Activated B cell treated with CpG ODN at 0.5 μM for 24 hours (primary cell): ENCODE results near the gene SMG9. TPM values are rescaled to one million over a fixed set of nuclear protein-coding genes. Genes with fewer than 3 reads are reported as not detected.

Source experiments
- ATAC-seq: fragments of 200-7000 bp; cut with Tn5 transposase; one replicate; pipeline ENCODE4 v1.10.0; 2021; ENCODE audit warnings: low read depth, mild to moderate bottlenecking, moderate library complexity
- CTCF ChIA-PET: fragments of 350-600 bp; sonication (Branson Sonifier 250); formaldehyde crosslinking; loops from one replicate; lab custom pipeline; 2021; ENCODE audit warnings: antibody characterized with exemption; lab: Charles Lee
- POLR2A ChIA-PET: fragments of 350-600 bp; sonication (Branson Sonifier 250); formaldehyde crosslinking; loops from one replicate; lab custom pipeline; 2021; ENCODE audit warnings: antibody characterized with exemption; lab: Charles Lee
- DNase-seq: peaks from one replicate; pipeline ENCODE4 v3.0.0; 2022
- H3K27ac Mint-ChIP-seq: one replicate; pipeline ENCODE4 v1.8.0; 2020; ENCODE audit warnings: mixed read lengths
- H3K27me3 Mint-ChIP-seq: one replicate; pipeline ENCODE4 v1.8.0; 2021; ENCODE audit warnings: mixed read lengths
- H3K36me3 Mint-ChIP-seq: one replicate; pipeline ENCODE4 v1.8.0; 2021; ENCODE audit warnings: low read depth, mixed read lengths
- H3K4me1 Mint-ChIP-seq: one replicate; pipeline ENCODE4 v1.8.0; 2021; ENCODE audit warnings: mixed read lengths
- H3K4me3 Mint-ChIP-seq: one replicate; pipeline ENCODE4 v1.8.0; 2020; ENCODE audit warnings: mild to moderate bottlenecking, mixed read lengths
- H3K9me3 Mint-ChIP-seq: one replicate; pipeline ENCODE4 v1.8.0; 2020; ENCODE audit warnings: mixed read lengths
- CTCF ChIP-seq: fragments of 200-600 bp; IDR thresholded peaks from one replicate; pipeline ENCODE4 v1.8.0; 2022; ENCODE audit warnings: antibody characterized with exemption, mild to moderate bottlenecking
- intact Hi-C: fragments of 100-400 bp; cut with micrococcal nuclease; formaldehyde crosslinking; loops from one replicate; pipeline ENCODE4 v1.15.1; 2024
- total RNA-seq: library from RNA; stranded (reverse); gene quantifications from 2 replicates; pipeline ENCODE4 v1.2.3, GENCODE V29; 2022

The SMG9 gene
- total RNA-seq, 1 donor from 2014 or later: 105 TPM

DNA sequence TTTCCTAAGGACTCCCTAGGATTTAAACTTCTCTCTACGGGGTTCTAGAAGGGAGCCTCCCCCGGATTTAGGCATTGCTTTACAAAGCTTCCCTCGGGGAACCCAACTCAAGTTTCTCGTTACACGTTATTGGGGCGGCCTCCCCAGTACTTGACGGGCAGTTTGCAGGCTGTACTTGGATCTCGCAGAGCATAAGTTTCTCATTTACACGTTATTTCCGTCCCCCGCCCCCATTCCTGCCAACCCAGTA, 584 bp downstream of the SMG9 start:
- TF ChIP-seq CTCF: no peak
- DNase-seq (no peak), ATAC-seq (no peak)
- H3K4me3 Mint-ChIP-seq: peak overlapping the region; percentile 90
- CTCF ChIA-PET: interaction anchor here (1.1 to 4.0 kb wide), 5 partner anchors 9 to 85 kb away, joined by 3 to 33 read pairs (median 14); partner anchors contain the start of gene KCNN4
- peaks cover 38% of the 10 kb centered on the region for H3K36me3 Mint-ChIP-seq
- H3K27me3 Mint-ChIP-seq: no peaks in the 10 kb centered on the region
- H3K9me3 Mint-ChIP-seq: no peaks in the 10 kb centered on the region
- peaks cover 78% of the 10 kb centered on the region for H3K4me1 Mint-ChIP-seq
- peak overlapping the region; percentile 98 for H3K27ac Mint-ChIP-seq
- intact Hi-C loops: loop anchor here (1.0 to 2.0 kb wide), 4 partner anchors 9 to 53 kb away; no protein-coding TSS in a partner anchor
- POLR2A ChIA-PET: interaction anchor here (0.6 to 24.7 kb wide), 19 partner anchors 9 to 1247 kb away, joined by 3 to 661 read pairs (median 5); partner anchors contain the start of genes IRGQ, KCNN4, PHLDB3 and PLAUR

DNA sequence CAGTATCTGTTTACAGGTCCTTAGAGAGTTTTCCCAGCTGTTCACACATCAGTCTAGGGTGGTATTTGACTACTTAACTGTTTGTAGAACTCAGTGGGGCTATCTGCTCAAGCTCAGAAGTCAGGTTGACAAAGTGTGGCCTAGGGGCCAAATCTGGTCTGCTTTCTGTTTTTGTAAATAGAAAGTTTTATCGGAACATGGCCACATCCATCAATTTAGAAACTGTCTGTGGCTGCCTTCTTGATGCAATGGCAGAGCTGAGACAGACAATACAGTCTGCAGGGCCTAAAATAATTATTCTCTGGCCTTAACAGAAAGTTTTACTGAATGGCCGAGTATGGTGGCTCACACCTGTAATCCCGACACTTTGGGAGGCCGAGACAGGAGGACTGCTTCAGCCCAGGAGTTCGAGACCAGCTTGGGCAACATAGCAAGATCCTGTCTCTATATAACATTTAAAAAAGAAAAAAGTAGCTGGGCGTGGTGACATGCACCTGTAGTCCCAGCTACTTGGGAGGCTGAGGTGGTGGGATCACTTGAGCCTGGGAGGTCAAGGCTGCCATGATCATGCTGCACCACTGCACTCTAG, 2.4 kb downstream of the SMG9 start:
- Mint-ChIP-seq H3K27ac (peak overlapping the region; percentile 98), H3K27me3 (no peaks in the 10 kb centered on the region), H3K9me3 (no peaks in the 10 kb centered on the region), H3K4me3 (peak overlapping the region; percentile 6), H3K36me3 (peaks cover 54% of the 10 kb centered on the region), H3K4me1 (peaks cover 78% of the 10 kb centered on the region)
- intact Hi-C loops: loop anchor here (2.0 kb wide), 1 partner anchor 56 kb away; no protein-coding TSS in a partner anchor
- ATAC-seq (no peak), DNase-seq (no peak)
- no peak for TF ChIP-seq CTCF
- POLR2A ChIA-PET: interaction anchor here (0.6 to 24.7 kb wide), 5 partner anchors 14 to 461 kb away, joined by 4 to 661 read pairs (median 9); partner anchors contain the start of gene KCNN4
- CTCF ChIA-PET: interaction anchor here (1.2 to 4.0 kb wide), 6 partner anchors 7 to 57 kb away, joined by 3 to 33 read pairs (median 9); partner anchors contain the start of gene KCNN4

DNA sequence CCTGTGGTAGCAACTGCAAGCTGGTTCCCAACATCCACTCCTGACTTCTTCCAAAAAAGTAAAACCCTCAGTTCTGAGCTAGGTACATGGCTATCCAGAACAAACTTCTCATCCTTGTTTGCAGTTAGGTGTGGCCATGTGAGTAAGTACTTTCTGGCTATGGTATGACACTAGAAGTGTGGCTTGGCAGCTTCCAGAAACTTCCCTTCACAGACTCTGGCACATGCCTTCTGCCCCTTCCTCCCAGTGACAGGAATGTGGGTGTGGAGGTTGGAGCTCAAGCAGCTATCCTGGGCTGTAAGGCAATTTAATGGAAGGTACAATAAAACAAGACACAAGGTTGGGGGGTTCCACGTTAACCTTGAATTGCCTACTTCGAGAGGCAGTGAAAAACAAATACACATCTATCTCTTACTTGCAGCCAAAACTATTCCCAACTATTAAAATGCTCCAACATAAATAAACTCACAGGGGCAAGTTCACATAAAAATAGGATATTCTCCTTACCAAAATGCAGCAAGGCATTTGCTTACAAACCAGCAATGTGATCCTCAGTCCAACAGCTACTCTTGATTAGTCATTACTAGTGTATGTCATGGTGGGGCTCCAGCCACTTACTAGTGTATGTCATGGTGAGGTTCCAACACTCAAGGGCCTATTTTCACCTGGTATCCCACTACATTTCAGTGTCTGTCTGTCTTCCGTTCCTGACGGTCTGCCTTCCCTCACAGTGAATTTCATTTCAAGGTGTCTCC, 3.1 kb downstream of the SMG9 start:
- H3K9me3 Mint-ChIP-seq: no peaks in the 10 kb centered on the region
- H3K4me3 Mint-ChIP-seq: peak overlapping the region; percentile 6
- H3K36me3 Mint-ChIP-seq: peaks cover 60% of the 10 kb centered on the region
- no peaks in the 10 kb centered on the region for H3K27me3 Mint-ChIP-seq
- POLR2A ChIA-PET: interaction anchor here (0.6 to 24.7 kb wide), 4 partner anchors 14 to 1829 kb away, joined by 3 to 661 read pairs (median 179); partner anchors contain the start of genes KCNN4 and RELB
- no peak for ATAC-seq
- intact Hi-C loops: loop anchor here (2.0 kb wide), 1 partner anchor 57 kb away; no protein-coding TSS in a partner anchor
- peaks cover 74% of the 10 kb centered on the region for H3K4me1 Mint-ChIP-seq
- DNase-seq: no peak
- TF ChIP-seq CTCF: no peak
- H3K27ac Mint-ChIP-seq: peak overlapping the region; percentile 98
- CTCF ChIA-PET: interaction anchor here (1.7 to 4.0 kb wide), 3 partner anchors 14 to 33 kb away, joined by 4 to 33 read pairs (median 14); partner anchors contain the start of gene KCNN4

GRCh38 chr19:43749898-43750297, 4.9 kb downstream of the SMG9 start:
- Mint-ChIP-seq H3K27me3 (no peaks in the 10 kb centered on the region), H3K27ac (peak overlapping the region; percentile 98), H3K36me3 (peaks cover 71% of the 10 kb centered on the region), H3K4me1 (peaks cover 71% of the 10 kb centered on the region), H3K4me3 (no peak overlapping the region), H3K9me3 (no peaks in the 10 kb centered on the region)
- DNase-seq (no peak), ATAC-seq (no peak)
- intact Hi-C loops: loop anchor here (10.0 kb wide), 1 partner anchor 195 kb away; no protein-coding TSS in a partner anchor
- TF ChIP-seq CTCF: no peak
- CTCF ChIA-PET: interaction anchor here (1.0 to 1.3 kb wide), 2 partner anchors 17 to 35 kb away, joined by 3 to 5 read pairs; no protein-coding TSS in a partner anchor
- POLR2A ChIA-PET: interaction anchor here (11.2 to 24.7 kb wide), 2 partner anchors 16 to 30 kb away, joined by 355 to 661 read pairs; partner anchors contain the start of gene KCNN4
